HG03342 (cell line): ENCODE measurements around the gene ZYG11B.
"Not testable (repeated sequence)": the region's sequence is repeated elsewhere in the genome, so short reads cannot be mapped to it uniquely, and the experiment has no call there.

Experiments
- ATAC-seq: cut with Tn5 transposase; IDR thresholded peaks from one replicate; pipeline ENCODE4 v1.9.1; 2021; ENCODE audit warnings: mild to moderate bottlenecking, moderate library complexity; ENCODE audit not compliant: unreplicated experiment

The ZYG11B gene

DNA sequence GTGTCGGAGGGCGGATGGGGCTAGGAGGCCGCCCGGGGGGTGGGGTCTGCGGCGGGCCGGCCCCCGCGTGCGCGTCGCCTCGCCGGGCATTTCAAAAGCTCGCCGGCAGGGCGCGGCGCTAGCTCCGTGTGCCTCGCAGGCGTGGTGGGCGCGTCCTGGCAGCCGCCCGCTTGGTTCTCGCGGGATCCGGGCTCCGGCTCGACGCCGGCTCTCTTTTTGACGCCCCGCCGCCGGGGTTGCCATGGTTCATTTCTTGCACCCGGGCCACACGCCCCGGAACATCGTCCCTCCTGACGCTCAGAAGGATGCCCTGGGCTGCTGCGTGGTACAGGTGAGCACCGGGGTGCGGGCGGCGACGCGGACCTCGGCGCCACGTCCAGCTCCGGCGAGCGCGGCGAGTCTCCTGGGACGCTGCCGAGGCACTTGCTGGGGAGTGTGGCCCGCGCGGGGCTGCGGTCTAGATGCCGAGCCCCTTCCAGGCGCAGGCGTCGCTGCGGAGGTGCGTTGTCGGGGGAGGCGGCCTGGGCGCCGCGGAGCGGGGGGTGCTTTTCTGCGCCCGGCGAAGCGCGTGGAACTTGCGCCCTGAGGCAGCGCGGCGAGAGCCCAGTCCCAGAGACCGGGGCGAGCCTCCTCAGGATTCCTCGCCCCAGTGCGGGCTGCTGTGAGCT lies 116.5 kb downstream of the ZYG11B start, which contains the start of gene ZYG11A:
Gene ZYG11A (plus strand): TSS at position 118 of the 668 bp plus-strand sequence. CDS start 124 bp downstream, at position 242.
- peak; percentile 90 for ATAC-seq

- not testable (repeated sequence) for ATAC-seq
Measured at GRCh38 chr1:52845119-52845518, 118.9 kb downstream of the ZYG11B start.

DNA sequence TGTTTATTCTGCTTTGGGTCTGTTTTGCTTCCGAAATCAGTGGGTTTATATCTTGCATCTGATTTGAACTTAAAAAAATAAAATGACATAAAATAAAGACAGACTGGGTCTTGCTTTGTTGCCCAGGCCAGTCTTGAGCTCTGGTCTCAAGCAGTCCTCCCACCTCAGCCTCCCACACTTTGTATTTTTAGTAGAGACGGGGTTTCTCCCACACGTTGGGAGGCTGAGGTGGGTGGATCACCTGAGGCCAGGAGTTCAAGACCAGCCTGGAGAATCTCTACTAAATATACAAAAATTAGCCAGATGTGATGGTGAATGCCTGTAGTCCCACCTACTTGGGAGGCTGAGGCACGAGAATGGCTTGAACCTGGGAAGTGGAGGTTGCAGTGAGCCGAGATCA lies 122.2 kb downstream of the ZYG11B start:
- no peak for ATAC-seq

DNA sequence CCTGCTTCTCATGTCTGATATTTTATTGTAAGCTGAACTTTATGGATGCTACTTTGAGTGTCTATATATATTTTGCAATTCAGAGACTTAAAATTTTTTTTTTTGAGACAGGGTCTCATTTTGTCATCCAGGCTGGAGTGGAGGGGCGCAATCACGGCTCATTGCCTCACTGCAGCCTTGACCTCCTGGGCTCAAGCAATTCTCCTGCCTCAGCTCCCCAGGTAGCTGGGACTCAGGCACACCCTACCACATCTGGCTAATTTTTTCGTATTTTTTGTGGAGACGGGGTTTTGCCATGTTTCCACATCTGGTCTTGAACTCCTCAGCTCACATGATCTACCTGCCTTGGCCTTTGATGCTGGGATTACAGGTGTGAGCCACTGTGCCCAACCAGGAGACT lies 124.7 kb downstream of the ZYG11B start:
- ATAC-seq = no peak

DNA sequence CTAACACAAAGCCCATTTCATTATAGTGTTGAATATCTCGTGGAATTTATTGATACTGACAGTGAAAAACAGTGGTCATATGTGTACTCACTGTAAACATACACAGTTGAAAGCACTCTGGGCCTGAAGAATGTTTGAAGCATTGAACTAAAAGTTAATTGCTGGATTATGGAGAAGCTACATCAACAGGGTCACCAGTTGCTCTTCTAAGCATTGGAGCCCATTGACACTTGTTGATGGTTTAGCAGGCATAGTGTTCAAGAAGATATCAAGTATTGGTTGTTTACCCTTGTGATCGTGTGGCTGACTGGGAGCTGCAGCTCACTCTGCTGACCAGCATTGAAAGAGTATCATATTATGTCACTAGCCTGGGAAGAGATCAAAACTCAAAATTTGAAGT lies 126.6 kb downstream of the ZYG11B start:
- no peak for ATAC-seq

GRCh38 chr1:52855584-52855983 lies 129.3 kb downstream of the ZYG11B start:
- no peak for ATAC-seq

- ATAC-seq = no peak
Measured at GRCh38 chr1:52856026-52856425, 129.8 kb downstream of the ZYG11B start.

GRCh38 chr1:52857443-52857842 lies 131.2 kb downstream of the ZYG11B start:
- ATAC-seq = no peak

DNA sequence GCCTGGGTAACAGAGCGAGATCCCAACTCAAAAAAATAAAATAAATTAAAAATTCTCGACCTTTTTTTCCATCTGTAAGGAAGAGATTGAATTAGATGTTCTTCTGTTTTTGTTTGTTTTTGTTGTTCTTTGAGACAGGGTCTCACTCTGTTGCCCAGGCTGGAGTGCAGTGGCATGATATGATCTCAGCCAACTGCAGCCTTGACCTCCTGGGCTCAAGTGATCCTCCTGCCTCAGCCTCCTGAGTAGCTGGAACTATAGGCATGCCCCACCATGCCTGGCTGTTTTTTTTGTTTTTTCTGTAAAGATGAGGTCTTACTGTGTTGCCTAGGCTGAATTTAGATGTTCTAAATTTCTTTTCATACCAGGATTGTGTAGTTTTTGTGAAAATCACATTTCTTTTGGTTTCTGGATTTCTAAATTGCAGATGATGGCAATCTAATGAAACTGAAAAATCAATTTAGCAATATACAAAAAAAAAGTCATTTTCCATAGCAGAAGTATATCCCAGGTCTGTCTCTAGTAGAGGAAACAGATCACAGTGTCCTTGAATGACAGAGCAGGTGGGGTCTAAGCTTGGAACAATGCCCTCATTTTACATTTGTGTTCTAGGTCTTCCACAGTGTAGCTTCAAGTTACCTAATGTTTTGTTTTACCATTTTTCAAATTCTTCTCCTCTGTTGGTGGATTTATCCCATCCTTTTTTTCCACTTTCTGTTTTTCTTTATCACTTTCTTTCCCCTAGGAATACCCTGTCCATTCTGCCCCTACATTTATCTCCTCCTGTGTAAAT lies 136.6 kb downstream of the ZYG11B start:
- no peak for ATAC-seq

DNA sequence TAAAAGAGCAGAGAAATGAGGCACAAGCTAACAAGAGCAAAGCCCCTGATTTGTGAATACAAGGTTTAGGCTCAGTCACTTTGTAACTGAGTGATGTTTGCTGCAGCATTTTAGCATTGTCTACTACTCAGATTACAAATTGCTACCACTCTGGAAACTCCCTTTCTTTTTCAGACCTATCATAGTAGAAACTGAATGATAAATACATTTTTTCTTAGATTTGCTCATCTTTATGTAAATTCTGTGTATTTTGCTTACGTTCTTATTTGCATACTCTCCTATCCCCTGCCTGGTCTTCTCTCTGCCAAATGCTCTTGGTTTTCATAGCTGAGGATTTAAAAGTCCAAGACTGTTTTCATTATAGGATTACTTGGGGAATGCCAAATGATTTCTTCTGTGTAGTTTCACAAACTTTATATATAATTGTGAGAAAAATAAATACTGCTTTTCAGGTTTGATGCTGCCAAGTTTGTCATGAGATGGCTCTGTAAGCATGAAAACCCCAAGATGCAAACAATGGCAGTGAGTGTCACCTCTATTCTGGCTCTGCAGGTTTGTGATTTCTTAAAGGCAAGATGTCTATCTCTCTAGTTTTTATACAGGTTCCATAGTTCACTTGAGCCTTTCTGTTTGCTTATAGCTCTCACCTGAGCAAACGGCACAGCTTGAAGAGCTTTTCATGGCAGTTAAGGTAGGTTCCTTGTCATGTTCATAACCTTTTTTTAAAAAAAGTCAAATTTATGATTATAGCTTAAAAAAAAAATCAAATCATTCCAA lies 141.0 kb downstream of the ZYG11B start:
- peak; percentile 95 for ATAC-seq

DNA sequence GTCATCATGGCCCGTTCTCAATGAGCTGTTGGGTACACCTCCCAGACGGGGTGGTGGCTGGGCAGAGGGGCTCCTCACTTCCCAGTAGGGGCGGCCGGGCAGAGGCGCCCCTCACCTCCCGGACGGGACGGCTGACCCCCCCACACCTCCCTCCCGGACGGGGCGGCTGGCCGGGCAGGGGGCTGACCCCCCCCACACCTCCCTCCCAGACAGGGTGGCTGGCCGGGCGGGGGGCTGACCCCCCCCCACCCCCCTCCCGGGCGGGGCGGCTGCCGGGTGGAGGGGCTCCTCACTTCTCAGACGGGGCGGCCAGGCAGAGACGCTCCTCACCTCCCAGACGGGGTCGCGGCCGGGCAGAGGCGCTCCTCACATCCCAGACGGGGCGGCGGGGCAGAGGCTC lies 143.5 kb downstream of the ZYG11B start:
- ATAC-seq = not testable (repeated sequence)

DNA sequence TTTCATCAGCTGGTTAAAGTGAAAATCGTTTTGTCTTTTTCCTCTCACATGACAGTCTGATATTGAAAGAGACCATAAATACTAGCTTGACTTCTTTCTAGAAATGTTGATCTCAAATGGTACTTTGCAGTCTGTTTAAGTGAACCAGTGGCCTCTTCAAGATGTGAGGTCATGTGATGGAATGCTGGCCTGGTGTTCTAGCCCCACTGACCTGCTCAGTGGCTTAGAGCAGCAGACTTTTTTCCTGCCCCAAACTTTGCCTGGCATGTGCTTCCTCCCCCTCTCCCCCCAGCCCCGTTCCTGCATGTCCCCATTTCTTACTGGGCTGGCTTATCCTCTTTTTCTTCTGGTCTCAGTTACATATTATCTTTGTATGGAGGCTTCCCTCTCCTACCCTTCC lies 150.6 kb downstream of the ZYG11B start:
- no peak for ATAC-seq
